Activated effector memory CD4-positive, alpha-beta T cell treated with Interleukin-2 at 50 U/mL for 16 hours (primary cell): ENCODE results near the gene TC2N.
"Not testable (repeated sequence)": the region's sequence is repeated elsewhere in the genome, so short reads cannot be mapped to it uniquely, and the experiment has no call there.

Experiments used
- DNase-seq: peaks from one replicate; pipeline ENCODE4 v3.0.0-alpha.2; 2020

Gene TC2N

GRCh38 chr14:91866511-91867295 is 633 bp downstream of the TC2N start:
- DNase-seq: no peak

- DNase-seq: no peak
Observed at GRCh38 chr14:91866061-91866460, 1.3 kb downstream of the TC2N start.

- DNase-seq: no peak
Observed at GRCh38 chr14:91862417-91862816, 4.9 kb downstream of the TC2N start.

GRCh38 chr14:91861091-91861490 is 6.2 kb downstream of the TC2N start:
- no peak for DNase-seq

GRCh38 chr14:91860238-91860637 is 7.1 kb downstream of the TC2N start:
- DNase-seq: no peak

- DNase-seq: no peak
Observed at GRCh38 chr14:91858536-91859275, 8.6 kb downstream of the TC2N start.

- no peak for DNase-seq
Observed at GRCh38 chr14:91857614-91858013, 9.7 kb downstream of the TC2N start.

GRCh38 chr14:91854327-91854934 is 12.9 kb downstream of the TC2N start:
- DNase-seq: no peak

- DNase-seq: no peak
Observed at GRCh38 chr14:91851563-91851962, 15.8 kb downstream of the TC2N start.

GRCh38 chr14:91848504-91849001 is 18.8 kb downstream of the TC2N start:
- DNase-seq: no peak

GRCh38 chr14:91847693-91848092 is 19.6 kb downstream of the TC2N start:
- DNase-seq: no peak

- no peak for DNase-seq
Observed at GRCh38 chr14:91845652-91846051, 21.7 kb downstream of the TC2N start.

- DNase-seq: not testable (repeated sequence)
Observed at GRCh38 chr14:91845056-91845455, 22.3 kb downstream of the TC2N start.

- no peak for DNase-seq
Observed at GRCh38 chr14:91844029-91844428, 23.3 kb downstream of the TC2N start.

- no peak for DNase-seq
Observed at GRCh38 chr14:91843437-91843836, 23.9 kb downstream of the TC2N start.

GRCh38 chr14:91841065-91841464 is 26.3 kb downstream of the TC2N start:
- no peak for DNase-seq

GRCh38 chr14:91839749-91840148 is 27.6 kb downstream of the TC2N start:
- no peak for DNase-seq

GRCh38 chr14:91837076-91837475 is 30.3 kb downstream of the TC2N start:
- DNase-seq: no peak

- DNase-seq: peak; percentile 77
Observed at GRCh38 chr14:91835920-91836843, 31.2 kb downstream of the TC2N start.

GRCh38 chr14:91835197-91835919 is 32.0 kb downstream of the TC2N start:
- no peak for DNase-seq

- DNase-seq: no peak
Observed at GRCh38 chr14:91834571-91834970, 32.8 kb downstream of the TC2N start.

GRCh38 chr14:91831337-91831736 is 36.0 kb downstream of the TC2N start:
- DNase-seq: no peak
